Psoas muscle (tissue), 8 donors: ENCODE results near the gene DNAH1. TPM values are rescaled to one million over a fixed set of nuclear protein-coding genes. Genes with fewer than 3 reads are reported as not detected.

ENCODE experiments used
- ATAC-seq, 4 donors: fragments of 200-7000 bp; cut with Tn5 transposase; one replicate each; pipeline ENCODE4 v1.9.1; 2020; ENCODE audit warnings: moderate library complexity in 3 of 4, mild to moderate bottlenecking in 2 of 4
- DNase-seq, 2 donors: peaks; one replicate each; pipeline ENCODE4 v3.0.0-alpha.2; 2020
- H3K27ac ChIP-seq: fragments of 200-600 bp; one replicate; pipeline ENCODE4 v1.8.0; 2022
- H3K27me3 ChIP-seq, 3 donors: fragments of 200-600 bp in 1 of 3; one replicate each; pipeline versions ENCODE4 v1.6.1 to v1.8.0; 2013 to 2022; ENCODE audit warnings: low read length in 2 of 3, mild to moderate bottlenecking in 2 of 3, moderate library complexity in 1 of 3; ENCODE audit not compliant: insufficient read depth in 3 of 3
- H3K36me3 ChIP-seq, 2 donors: fragments of 200-600 bp in 1 of 2; one replicate each; pipeline versions ENCODE4 v1.6.1 to v1.8.0; 2013 to 2022; ENCODE audit warnings: low read depth in 1 of 2, mild to moderate bottlenecking in 1 of 2, moderate library complexity in 1 of 2; ENCODE audit not compliant: insufficient read depth in 1 of 2
- H3K4me1 ChIP-seq: fragments of 200-600 bp; one replicate; pipeline ENCODE4 v1.8.0; 2022
- H3K4me3 ChIP-seq: fragments of 200-600 bp; one replicate; pipeline ENCODE4 v1.8.0; 2022; ENCODE audit warnings: mild to moderate bottlenecking
- H3K9me3 ChIP-seq: fragments of 200-600 bp; one replicate; pipeline ENCODE4 v1.8.0; 2022
- CTCF ChIP-seq: fragments of 200-600 bp; IDR thresholded peaks from one replicate; pipeline ENCODE4 v1.8.0; 2022; ENCODE audit warnings: antibody characterized with exemption
- WGBS, 3 donors: extraction: QIAGEN DNeasy Blood & Tissue Kit; methylation state at CpG; one replicate each; pipeline versions ENCODE4 v1.1.6 to v1.1.7; 2013; 5-methylcytosine and 5-hydroxymethylcytosine counted together
- intact Hi-C, 2 donors: fragments of 100-400 bp; cut with DNase I; formaldehyde crosslinking; loops; one replicate each; pipeline versions ENCODE4 v1.11.0 to v1.14.2; 2022
- polyA plus RNA-seq, 3 donors: library from polyadenylated mRNA; stranded (reverse); fragments of 200-250 nt; gene quantifications; one replicate each; pipeline ENCODE4 v1.2.3, GENCODE V29; 2013
- total RNA-seq, 4 donors: library from RNA; stranded (reverse); fragmentation: NEBNext Ultra II Directional in 2 of 4; extraction: Animal tissue kit (Norgen Biotek cat#: 25700) in 2 of 4; gene quantifications; one replicate each; pipeline versions ENCODE4 v1.2.1 to v1.2.4, GENCODE V29; 2021 to 2023
- donor health status: healthy with polysubstance abuse.
- donor health status: DM: no; HTN: no; CAD: no; lungs with moderate emphysema.
- donor health status: Bipolar disorder and iron deficiency.
- donor health status: healthy.
- donor health status: DM: yes; HTN: yes; CAD: no.
- donor health status: DM: no; HTN: no; CAD: no.
- donor health status: DM: no; HTN: no; CAD: no.
- donor health status: DM: yes; HTN: yes; CAD: no.

DNAH1 gene
- total and polyA plus RNA-seq, 7 donors, result 0.77 to 4.1 (median 2.4) TPM

- no peak overlapping the region for H3K4me3 ChIP-seq
- no peak for TF ChIP-seq CTCF
- no peak for DNase-seq
- no peaks in the 10 kb centered on the region for H3K27me3 ChIP-seq
- no peaks in the 10 kb centered on the region for H3K36me3 ChIP-seq
- H3K9me3 ChIP-seq, result no peaks in the 10 kb centered on the region
- H3K27ac ChIP-seq, result no peak overlapping the region
- WGBS, 3 donors, result 92 to 100% (median 94%) methylated on average over 2 of the region's 2 CpGs
- intact Hi-C loops, result loop anchor here in 1 of 2 donors (5.0 kb wide), 1 partner anchor 83 kb away; no protein-coding TSS in a partner anchor
- ATAC-seq, result no peak
- no peaks in the 10 kb centered on the region for H3K4me1 ChIP-seq
These were observed 12.3 kb upstream of the DNAH1 start for GRCh38 chr3:52303811-52304210.

GRCh38 chr3:52305926-52306325 lies 10.2 kb upstream of the DNAH1 start:
- intact Hi-C loops, result no loop called here
- Histone ChIP-seq H3K4me1 (no peaks in the 10 kb centered on the region), H3K27me3 (no peaks in the 10 kb centered on the region), H3K36me3 (no peaks in the 10 kb centered on the region), H3K27ac (no peak overlapping the region), H3K9me3 (no peaks in the 10 kb centered on the region), H3K4me3 (no peak overlapping the region)
- DNase-seq (no peak), ATAC-seq (no peak)
- WGBS, 3 donors, result 90 to 96% (median 92%) methylated on average over 5 of the region's 5 CpGs
- TF ChIP-seq CTCF, result no peak

- H3K4me3 ChIP-seq, result no peak overlapping the region
- H3K27me3 ChIP-seq, result no peaks in the 10 kb centered on the region
- no peaks in the 10 kb centered on the region for H3K9me3 ChIP-seq
- H3K4me1 ChIP-seq, result no peaks in the 10 kb centered on the region
- intact Hi-C loops, result no loop called here
- DNase-seq (no peak), ATAC-seq (no peak)
- H3K27ac ChIP-seq, result no peak overlapping the region
- no peaks in the 10 kb centered on the region for H3K36me3 ChIP-seq
- TF ChIP-seq CTCF, result no peak
- WGBS, 3 donors, result 92 to 95% (median 93%) methylated on average over 4 of the region's 4 CpGs
These were observed 9.1 kb upstream of the DNAH1 start for GRCh38 chr3:52306978-52307377.

- 62 to 87% (median 75%) methylated on average over 1 of the region's 1 CpG for WGBS, 3 donors
- TF ChIP-seq CTCF, result no peak
These were observed 7.8 kb upstream of the DNAH1 start for GRCh38 chr3:52308308-52308707.

GRCh38 chr3:52310861-52311575 lies 5.1 kb upstream of the DNAH1 start:
- 75 to 77% (median 76%) methylated on average over 9 of the region's 9 CpGs for WGBS, 3 donors
- intact Hi-C loops, result loop anchor here (5.0 kb wide), 2 partner anchors 46 to 91 kb away; no protein-coding TSS in a partner anchor
- H3K27me3 ChIP-seq, result no peaks in the 10 kb centered on the region
- no peaks in the 10 kb centered on the region for H3K36me3 ChIP-seq
- DNase-seq, result no peak
- no peak for ATAC-seq
- no peaks in the 10 kb centered on the region for H3K9me3 ChIP-seq
- no peak overlapping the region for H3K27ac ChIP-seq
- no peaks in the 10 kb centered on the region for H3K4me1 ChIP-seq
- no peak for TF ChIP-seq CTCF
- H3K4me3 ChIP-seq, result no peak overlapping the region

More at GRCh38 chr3:52308308-52308707, 7.8 kb upstream of the DNAH1 start:
- no peak for DNase-seq
- no peaks in the 10 kb centered on the region for H3K9me3 ChIP-seq
- H3K27ac ChIP-seq, result no peak overlapping the region
- intact Hi-C loops, result no loop called here
- H3K4me1 ChIP-seq, result no peaks in the 10 kb centered on the region
- H3K36me3 ChIP-seq, result no peaks in the 10 kb centered on the region
- no peak for ATAC-seq
- H3K4me3 ChIP-seq, result no peak overlapping the region
- no peaks in the 10 kb centered on the region for H3K27me3 ChIP-seq
